Stimulated activated CD8-positive, alpha-beta memory T cell treated with anti-CD3 and anti-CD28 coated beads, Interleukin-12 subunit alpha, Interleukin-12 subunit beta, amount 100 ng/mL, for 24 hours (primary cell): Measurements from ENCODE around the gene ITGA11.
"Not testable (repeated sequence)": the region's sequence is repeated elsewhere in the genome, so short reads cannot be mapped to it uniquely, and the experiment has no call there.

ENCODE experiments used
- DNase-seq: peaks from one replicate; pipeline ENCODE4 v3.0.0-alpha.2; 2020; ENCODE audit errors: extremely low read depth

ITGA11 gene

GRCh38 chr15:68423359-68424296 lies 8.3 kb downstream of the ITGA11 start:
- DNase-seq = no peak

- DNase-seq = not testable (repeated sequence)
Measured at GRCh38 chr15:68422403-68423145, 9.4 kb downstream of the ITGA11 start.

- no peak for DNase-seq
Measured at GRCh38 chr15:68421798-68422402, 10.1 kb downstream of the ITGA11 start.

- no peak for DNase-seq
Measured at GRCh38 chr15:68421115-68421551, 10.8 kb downstream of the ITGA11 start.

- no peak for DNase-seq
Measured at GRCh38 chr15:68420186-68420684, 11.7 kb downstream of the ITGA11 start.

- no peak for DNase-seq
Measured at GRCh38 chr15:68419301-68420175, 12.4 kb downstream of the ITGA11 start.

- no peak for DNase-seq
Measured at GRCh38 chr15:68418611-68419161, 13.3 kb downstream of the ITGA11 start.

GRCh38 chr15:68417897-68418296 lies 14.1 kb downstream of the ITGA11 start:
- DNase-seq = no peak

- no peak for DNase-seq
Measured at GRCh38 chr15:68417051-68417450, 14.9 kb downstream of the ITGA11 start.

GRCh38 chr15:68416158-68416535 lies 15.8 kb downstream of the ITGA11 start:
- DNase-seq = no peak

- DNase-seq = no peak
Measured at GRCh38 chr15:68415501-68416157, 16.3 kb downstream of the ITGA11 start.

GRCh38 chr15:68415061-68415460 lies 16.9 kb downstream of the ITGA11 start:
- DNase-seq = no peak

GRCh38 chr15:68414591-68414990 lies 17.4 kb downstream of the ITGA11 start:
- DNase-seq = no peak

GRCh38 chr15:68414206-68414555 lies 17.8 kb downstream of the ITGA11 start:
- DNase-seq = no peak

GRCh38 chr15:68413363-68414205 lies 18.4 kb downstream of the ITGA11 start:
- DNase-seq = no peak

- DNase-seq = no peak
Measured at GRCh38 chr15:68412218-68412617, 19.7 kb downstream of the ITGA11 start.

- DNase-seq = no peak
Measured at GRCh38 chr15:68411735-68412134, 20.2 kb downstream of the ITGA11 start.

GRCh38 chr15:68411343-68411675 lies 20.7 kb downstream of the ITGA11 start:
- DNase-seq = no peak

GRCh38 chr15:68410466-68411342 lies 21.3 kb downstream of the ITGA11 start:
- DNase-seq = no peak
